CD4-positive, alpha-beta T cell treated with Interleukin-17A for 1 hour (primary cell): Measurements from ENCODE around the gene FMO1.

Experiments
- DNase-seq: peaks from one replicate; pipeline ENCODE4 v3.0.0-alpha.2; 2020

FMO1 gene

DNA sequence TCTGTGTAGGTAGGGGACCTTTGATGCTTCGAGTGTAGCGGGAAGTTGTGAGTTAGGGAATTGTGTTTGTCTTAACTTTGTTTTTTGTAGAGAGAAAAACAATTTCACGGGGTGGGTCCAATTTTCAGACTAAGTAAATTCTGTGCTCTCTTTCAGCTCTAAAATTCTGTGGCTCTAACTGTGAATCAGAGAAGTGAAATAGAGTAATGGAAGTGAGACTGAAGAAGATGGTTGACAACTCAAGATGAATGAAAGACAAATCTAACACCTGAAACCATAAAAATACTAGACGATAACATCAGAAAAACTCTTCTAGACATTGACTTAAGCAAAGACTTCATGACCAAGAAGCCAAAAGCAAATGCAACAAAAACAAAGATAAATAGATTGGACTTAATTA lies 4.4 kb upstream of the FMO1 start:
- DNase-seq: no peak

DNA sequence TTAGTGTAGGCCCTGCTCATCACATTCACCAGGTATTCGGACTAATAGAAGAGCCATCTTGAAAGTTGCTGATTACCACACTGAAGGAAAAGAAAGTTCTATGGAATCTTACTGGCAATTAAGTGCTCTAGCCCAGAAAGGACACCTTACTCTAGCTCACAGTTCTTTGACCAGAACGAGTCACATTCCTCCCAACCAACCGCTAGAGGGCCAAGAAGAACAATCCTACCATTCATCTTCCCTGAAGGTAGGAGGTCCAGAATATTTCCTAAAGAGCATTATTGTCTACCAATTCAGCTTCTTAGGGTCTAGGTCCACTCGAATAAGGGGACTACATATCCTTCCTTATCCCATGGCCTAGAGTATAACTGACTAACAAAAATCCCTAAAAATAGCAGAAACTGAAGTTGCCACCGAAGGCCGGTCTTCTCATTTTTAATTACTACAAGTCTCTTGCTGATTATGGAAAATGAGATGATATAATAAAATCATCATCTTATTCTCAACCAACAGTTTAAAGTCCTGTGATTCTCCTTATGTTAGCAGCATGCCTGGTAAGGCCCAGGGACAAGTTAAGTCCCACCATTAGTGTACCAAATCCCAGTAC lies 2.7 kb upstream of the FMO1 start:
- DNase-seq: peak; percentile 41

DNA sequence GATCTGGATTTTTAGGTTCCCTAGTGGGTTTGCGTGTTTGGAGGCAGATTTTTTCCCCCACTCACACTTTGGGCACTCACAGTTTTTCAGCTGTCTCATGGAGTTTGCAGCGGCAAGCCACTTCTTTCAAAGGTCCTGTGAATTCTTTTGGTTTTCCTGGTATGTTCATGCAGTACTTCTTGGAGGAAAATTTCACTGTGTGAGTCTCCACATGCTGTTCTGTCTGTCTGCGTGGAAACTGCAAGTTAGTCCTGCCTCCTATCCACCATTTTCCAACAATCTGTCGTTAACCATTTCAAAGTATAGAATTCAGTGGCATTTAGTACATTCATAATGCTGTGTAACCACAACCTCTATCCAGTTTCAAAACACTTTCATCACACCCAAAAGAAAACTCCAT lies 793 bp upstream of the FMO1 start:
- no peak for DNase-seq

DNA sequence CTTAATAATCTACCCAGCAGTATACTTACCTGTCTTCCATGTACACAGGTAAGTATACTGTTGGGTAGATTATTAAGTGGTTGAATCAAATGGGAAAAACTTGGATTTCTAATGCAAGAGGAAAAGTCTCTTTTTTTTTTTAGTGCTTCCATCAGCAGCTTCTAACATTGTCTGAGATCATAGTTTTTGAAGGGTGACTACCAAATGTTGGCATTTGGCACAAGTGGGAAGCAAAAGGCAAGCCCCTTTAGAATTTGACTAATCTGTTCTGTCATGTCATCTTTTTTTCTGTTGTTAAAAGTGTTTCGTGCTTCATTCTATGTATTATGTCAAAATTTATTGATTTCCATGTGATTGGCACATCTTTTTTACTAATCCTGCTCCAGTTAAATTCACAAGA lies 547 bp downstream of the FMO1 start:
- no peak for DNase-seq

DNA sequence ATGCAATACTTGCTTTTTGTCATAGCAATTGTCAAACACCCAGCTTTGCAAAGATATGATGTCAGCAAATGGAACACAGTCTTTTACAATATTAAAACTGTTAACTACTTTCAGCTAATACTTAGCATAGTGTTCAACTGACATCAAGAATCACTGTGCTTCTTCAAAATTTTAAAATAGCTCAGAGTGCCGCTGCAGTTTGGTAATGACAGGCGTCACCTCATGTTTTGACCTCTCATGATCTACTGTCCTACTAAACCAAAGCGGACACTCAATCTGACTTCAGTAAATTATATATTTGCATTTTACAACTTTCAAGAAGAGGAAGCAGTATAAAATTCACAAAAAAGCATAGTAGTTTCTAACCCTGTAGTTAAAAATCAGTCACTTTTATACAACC lies 2.0 kb downstream of the FMO1 start:
- DNase-seq: no peak

DNA sequence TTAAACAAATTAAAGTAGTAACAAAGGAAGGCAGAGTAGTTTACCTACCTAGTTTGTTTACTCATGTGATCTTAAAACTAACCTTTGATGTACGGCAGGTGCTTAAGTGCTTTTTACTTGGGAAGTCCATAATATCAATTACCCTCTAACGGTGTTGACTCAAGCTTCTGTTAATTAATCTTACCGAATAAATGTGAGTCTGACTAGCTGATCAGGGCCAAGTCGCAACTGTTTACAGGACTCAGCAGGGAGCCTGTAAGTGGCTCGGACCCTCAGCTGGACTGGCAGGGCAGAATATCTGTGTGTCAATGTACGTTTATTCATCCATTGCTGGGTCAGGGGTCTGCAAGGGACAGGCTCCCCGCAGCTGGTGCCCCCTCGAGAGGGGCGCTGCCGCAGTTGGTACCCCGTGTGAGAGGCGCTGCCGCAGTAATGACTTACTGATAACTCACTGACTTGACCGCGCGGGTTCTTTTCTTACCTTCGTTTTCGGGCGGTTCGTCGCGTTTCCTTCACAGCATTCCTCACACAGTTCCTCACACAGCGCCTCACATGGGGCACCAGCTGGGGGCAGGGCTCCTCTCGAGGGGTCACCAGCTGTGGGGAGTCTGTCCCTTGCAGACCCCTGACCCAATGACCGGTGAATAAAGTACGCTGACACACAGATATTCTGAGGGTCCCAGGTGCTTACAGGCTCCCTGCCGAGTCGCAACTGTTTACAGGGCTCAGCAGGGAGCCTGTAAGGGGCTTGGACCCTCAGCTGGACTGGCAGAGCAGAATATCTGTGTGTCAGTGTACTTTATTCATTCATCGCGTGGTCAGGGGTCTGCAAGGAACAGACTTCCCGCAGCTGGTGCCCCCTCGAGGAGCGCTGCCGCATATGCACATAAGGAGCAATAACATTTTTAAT lies 3.0 kb downstream of the FMO1 start:
- DNase-seq: no peak

DNA sequence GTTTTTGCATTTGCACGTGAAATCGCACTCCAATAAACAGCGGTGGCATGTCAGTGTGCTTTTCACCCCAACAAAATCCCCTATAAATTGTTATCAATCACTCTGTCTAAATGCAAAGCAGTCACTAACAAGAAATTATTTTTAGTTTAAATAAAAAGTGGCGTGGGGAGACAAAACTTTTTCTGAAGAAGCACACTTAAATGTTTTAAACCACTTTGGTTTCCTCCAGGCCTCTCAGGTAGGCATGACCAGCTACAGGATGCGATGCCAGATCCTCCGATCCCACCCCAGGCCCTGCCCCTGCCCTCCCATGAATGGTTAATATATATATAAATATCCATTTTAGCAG lies 3.6 kb downstream of the FMO1 start:
- no peak for DNase-seq

DNA sequence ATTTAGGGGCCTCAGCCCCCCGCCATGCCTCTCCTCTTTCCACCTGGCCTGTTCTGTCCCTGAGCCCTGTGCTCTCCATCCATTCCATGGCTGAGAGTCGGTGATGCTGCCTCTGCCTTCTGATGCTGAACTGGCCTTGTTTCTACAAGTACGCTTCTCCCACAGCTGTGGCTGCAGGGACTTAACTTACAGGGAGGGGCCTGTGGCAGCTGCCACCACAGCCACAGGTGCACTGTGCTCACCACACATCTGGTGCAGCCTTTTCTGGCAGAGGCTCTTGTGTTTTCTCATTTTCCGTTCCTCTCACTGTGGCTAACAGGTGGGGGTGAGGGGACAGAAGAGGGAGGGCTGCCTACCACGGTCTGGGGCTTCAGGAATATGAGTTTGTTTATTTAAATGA lies 4.2 kb downstream of the FMO1 start:
- DNase-seq: no peak

DNA sequence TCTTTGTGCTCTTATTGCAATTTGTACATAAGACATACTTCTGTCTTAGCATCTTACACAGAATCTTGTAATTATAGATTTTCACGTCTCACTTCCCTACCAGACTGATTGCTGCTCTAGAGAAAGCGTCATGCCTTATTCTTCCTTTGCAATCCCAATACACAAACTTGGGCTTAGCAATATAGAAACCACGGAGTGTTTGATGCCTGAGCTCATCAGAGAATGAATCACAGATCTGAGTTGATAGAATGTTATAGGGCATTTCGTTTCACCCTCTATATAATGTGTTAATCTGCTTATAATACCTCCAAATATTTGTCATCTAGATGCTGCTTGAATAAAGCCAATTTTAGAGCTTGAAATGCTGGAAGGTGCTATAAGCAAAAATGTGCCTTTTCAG lies 6.6 kb downstream of the FMO1 start:
- DNase-seq: no peak

DNA sequence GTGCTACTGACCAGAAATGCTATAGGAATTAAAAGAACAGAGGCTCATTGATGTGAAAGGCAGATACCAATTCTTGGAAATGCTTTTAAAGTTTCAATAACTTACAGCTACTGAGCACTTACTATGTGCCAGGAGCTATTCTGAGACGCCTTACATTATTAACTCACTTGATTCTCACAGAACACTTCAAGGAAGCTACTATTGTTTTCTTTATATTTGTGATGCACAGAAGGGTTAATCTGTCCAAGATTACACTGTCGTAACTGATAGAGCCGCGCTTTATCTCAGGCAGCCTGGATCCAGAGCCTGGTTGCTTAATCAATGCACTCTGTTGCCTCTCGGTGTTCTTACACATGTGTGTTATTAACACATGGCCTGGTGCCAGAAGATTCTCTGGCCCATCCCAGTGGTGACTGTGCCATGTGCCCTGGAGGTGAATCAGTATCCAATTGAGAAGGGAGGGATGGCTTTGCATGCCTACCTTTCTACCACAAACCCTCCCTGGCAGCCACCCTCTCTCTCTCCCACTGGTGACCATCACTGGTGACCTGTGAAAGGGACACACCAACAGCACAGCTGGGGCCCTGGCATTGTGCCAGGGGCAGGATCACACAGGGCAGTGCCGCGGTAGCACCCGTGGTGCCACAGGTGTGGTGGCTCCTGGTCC lies 8.8 kb downstream of the FMO1 start:
- no peak for DNase-seq

DNA sequence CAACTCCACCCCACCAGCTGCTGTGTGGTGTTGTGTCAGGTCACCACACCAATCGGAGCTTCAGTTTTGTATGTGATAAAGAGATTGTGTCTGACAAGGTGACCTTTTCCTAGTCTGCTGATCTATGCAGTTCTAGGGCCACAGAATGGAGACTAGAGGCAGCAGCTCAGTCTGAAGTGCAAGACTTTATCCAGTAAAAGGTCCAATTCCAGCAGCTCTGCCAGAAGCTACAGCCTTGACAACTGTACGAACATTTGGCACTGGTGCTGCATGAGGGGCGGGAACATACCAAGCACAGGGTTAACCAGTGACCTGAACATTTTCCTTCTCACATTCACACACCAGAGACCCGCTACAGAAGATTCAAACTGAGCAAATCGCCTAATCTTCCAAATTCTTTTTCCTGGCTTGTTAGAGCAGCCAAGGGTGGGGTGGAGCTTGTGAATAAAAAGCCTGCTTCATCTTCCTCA lies 9.3 kb downstream of the FMO1 start:
- DNase-seq: no peak

DNA sequence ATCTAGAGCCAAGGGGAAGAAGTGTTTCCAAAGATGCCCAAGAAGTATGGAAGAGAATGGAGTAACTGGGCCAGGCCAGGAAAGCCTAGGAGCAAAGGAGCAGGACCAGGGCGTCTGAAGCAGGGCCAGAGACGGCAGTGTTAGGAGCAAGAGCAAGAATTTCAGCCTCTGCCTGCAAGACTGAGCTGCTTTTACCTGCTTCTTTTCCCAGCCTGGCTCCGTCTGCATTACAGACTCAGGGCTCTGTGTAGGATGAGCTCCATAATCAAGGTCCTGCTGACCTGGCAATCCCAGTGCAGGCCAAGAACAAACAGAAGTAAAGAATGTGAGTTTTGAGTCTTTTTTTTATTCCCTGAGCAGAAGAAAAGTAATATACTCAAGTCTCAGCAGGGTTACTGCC lies 10.1 kb downstream of the FMO1 start:
- DNase-seq: no peak

DNA sequence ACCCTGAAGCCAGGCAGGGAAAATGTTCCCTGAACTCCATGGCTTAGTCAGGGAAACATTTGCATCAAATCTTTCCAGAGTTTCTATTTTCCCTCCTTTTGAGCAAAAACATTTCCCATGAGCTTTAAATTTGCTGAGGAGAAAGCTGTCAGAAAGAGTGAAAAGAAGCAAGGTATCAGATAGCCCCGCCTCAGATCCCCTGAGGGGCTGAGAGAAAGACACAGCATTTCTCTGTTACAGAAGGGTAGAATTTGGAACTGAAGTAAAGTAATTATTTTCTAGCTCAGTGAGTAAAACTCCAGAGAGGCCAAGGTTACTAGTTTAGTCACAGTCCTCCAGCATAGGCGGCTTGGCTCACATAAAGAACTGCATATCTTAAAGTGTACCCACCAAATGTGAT lies 10.6 kb downstream of the FMO1 start:
- no peak for DNase-seq

DNA sequence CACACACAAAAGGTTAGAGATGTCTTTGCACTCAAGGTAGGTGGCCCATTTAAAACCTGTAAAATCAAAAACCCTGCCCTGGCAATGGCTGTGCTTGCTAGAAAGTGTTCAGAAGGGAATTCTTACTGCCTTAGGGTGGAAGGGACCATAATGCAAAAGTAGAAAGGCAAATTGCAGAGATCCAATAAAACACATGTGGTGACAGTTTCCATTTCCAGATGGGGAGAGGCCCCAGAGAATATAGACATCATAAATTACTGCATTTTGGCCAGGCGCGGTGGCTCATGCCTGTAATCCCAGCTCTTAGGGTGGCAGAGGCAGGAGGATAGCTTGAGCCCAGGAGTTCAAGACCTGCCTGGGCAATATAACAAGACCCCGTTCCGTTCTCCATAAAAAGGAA lies 13.0 kb downstream of the FMO1 start:
- no peak for DNase-seq

DNA sequence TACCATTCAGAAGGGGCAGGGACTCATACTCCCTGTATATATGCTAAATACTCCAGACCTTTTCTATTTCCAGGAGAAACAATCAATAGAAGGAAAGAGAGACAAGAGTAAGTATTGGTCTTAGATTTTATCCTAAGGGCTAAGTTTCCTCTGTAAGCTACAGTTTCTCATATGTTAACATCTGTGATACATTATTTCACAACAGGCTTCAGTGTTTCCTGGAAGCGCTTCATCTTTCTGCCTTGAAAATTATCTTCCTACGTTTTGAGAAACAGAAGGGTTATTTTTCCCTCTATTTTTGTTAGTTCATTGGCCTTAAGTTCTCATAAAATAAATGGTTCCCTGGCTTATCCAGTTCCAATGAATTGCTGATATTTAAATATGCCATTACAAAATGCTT lies 15.6 kb downstream of the FMO1 start:
- no peak for DNase-seq

DNA sequence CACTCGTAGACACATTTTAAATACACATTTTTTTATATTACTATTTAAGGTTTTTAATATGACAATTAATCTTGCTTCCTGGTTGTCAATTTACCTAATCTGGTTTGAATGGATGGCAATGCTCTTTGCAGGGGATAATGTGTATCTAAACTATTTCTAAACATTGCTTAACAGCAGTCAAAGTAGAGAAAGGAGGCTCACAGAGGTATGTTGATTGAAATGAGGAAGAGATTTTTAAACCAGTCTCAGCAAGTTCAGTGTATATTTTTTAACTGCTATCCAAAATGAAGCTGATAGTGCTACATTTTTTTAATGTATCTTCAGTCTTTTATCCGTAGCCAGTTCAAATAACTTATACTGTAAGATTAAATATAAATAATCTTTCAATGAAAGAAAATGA lies 17.4 kb downstream of the FMO1 start:
- DNase-seq: no peak

DNA sequence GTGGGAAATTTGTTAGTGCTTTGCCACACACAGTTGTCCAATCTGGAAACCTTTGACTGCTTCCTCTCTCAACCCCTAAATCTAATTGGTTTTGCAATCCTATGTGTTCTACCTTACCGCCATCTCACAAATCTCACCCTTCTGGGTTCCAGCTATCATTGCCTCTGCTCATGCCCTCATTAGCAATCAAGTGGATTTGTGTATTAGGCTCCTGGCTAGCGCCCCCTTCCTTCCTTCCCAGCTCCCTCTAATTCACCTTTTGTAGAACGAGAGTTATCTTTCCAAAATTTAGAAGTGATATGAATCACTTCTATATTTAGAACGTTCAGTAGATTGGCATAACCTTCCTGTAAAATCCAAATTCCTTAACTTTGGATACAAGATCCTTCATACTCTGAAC lies 18.6 kb downstream of the FMO1 start:
- DNase-seq: no peak

DNA sequence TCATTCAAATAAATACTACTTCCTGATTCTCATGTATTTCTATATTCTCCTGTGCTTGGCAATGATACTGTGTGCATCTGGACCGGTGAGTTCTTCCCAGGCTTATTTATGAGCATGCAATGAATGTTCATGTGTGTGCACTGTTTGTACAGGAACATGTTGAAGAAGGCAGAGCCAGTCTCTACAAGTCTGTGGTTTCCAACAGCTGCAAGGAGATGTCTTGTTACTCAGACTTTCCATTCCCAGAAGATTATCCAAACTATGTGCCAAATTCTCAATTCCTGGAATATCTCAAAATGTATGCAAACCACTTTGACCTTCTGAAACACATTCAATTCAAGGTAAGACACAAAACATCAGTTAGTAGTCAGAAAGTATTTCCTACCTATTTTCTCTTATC lies 19.1 kb downstream of the FMO1 start:
- no peak for DNase-seq

DNA sequence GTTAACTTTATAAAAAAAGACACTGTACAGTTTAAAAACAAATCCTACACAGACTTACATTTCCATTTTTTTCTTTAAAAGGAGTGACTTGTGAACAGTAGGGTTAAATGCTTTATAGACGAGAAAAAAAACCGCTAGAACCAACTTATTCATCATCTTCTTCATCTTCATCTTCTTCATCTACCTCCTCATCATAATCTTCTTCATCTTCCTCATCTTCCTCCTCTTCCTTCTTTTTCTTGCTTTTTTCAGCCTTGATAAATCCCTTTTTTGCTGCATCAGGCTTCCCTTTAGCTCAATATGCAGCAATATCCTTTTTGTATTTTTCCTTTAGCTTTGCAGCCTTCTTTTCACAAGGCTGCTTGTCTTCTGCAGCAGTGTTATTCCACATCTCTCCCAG lies 22.5 kb downstream of the FMO1 start:
- no peak for DNase-seq

DNA sequence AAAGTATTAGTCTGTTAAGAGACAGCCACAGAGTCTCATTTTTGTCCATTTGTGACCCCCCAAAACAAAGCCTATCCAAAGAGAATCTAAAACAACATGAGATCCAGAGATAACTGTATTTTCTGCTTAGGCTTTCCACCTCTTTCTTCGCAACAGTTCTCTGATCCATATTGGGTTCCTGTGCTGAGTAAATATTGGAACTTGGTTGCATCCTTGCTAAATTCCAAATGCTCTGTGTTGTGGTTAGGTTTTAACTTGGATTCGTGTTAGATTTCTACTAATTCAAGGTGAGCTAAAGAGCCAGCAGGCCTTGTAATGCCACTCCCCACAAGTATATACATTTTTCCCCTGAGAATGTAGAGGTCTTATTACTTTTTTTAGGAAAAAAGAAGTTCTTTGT lies 29.2 kb downstream of the FMO1 start:
- DNase-seq: no peak

DNA sequence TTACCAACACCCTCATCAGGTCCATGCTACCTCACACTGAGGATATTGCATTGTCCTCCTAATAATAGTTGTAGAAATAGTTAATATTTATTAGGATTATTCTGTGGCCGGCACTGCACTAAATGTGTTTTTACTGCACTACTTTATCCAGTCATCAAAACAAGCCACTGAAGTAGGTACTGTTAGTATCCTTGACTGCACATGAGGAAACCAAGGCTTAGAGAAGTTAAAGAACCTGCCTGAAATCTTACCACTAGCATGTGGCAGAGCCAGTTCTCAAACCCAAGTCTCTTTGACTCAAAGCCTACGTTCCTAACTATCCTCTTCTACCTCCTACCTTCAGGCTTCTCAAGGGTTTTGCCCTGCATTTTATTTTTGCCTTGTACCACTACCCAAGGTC lies 30.9 kb downstream of the FMO1 start:
- DNase-seq: no peak

DNA sequence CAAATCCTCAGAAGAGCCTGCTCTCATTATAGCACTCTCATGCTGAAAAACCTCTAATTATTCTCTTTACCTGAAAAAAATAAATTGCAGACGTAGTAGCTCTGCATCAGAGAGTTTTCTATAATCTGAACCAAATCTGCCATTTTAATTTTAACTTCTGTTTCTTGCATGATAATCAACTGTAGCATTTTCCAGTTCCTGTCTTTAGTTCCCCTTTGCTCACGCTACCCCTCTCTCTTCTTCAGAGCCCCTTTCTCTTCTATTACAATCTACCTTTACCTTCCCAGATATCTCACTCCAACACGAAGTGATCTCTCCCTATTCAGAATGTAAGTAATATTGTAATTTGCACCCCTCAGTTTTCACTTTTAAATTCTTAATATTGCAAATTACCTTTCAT lies 31.4 kb downstream of the FMO1 start:
- DNase-seq: no peak

DNA sequence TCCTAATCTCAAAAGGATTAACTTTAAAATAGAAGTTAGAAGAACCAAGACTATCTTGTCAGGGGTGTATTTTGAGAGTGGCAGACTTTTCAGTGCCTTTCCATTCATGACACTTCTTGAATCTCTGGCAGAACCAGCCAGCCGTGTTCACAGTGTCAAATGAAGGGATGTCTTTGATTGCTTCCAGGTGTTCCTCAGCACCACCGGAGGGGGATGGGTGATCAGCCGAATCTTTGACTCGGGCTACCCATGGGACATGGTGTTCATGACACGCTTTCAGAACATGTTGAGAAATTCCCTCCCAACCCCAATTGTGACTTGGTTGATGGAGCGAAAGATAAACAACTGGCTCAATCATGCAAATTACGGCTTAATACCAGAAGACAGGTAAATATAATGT lies 32.3 kb downstream of the FMO1 start:
- DNase-seq: no peak

DNA sequence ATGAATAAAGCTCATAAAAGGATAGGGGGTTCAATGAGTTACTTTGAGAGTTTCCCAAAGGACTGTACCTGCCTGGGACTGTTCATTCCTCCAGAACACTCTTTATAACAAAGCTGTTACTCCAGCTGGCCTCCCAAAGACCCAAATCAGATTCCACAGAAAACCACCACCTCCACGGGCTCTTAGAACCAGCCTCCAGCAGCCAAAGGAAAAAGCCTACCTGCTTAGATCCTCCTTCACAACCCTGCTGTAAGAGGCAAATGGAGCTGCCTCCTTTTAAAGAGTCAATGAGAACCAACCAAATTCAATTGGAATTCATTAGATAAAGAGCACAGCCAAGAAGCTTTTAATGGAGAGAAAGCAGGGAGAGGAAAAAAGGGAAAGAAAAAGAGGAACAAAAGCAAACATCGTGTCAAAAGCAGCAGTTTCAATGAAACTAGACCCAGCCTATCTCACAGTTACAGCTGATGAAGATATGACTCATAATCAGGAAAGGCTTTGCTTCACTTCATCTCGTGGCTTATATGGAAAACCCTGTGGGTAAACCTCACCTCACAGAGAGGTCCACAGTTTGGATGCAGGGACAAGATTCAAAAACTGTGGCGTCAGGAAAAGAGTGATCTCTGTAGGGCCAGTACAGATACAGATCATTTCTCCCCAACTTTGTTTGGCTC lies 37.9 kb downstream of the FMO1 start:
- DNase-seq: no peak
